ENCODE measurements around the gene TBRG4.

Gene TBRG4

GRCh38 chr7:45106820-45107219, 4.7 kb downstream of the TBRG4 start:
- Histone ChIP-seq H3K27ac (ENCODE audit: extremely low read depth, low read depth, low read length) (no peak overlapping the region), H3K9me3 (ENCODE audit: control insufficient read depth, insufficient read depth, low read depth, low read length) (no peaks in the 10 kb centered on the region), H3K36me3 (ENCODE audit: control insufficient read depth in 2 of 2, insufficient read depth in 1 of 2, low read length in 2 of 2) (peaks cover 10 to 76% of the 10 kb centered on the region in 2 experiments), H3K4me3 (ENCODE audit: low read depth, low read length) (no peak overlapping the region), H3K4me1 (ENCODE audit: control insufficient read depth, insufficient read depth, low read length) (no peaks in the 10 kb centered on the region)
- TF ChIP-seq KLF8 (tag by site-specific recombination; IDR thresholded peaks at IDR 0.05) (no peak), HOXC10 (CRISPR knock-in tag; IDR thresholded peaks at IDR 0.05) (no peak), ZNF658 (tag by site-specific recombination; IDR thresholded peaks at IDR 0.05) (no peak), YY1 (tag by site-specific recombination; IDR thresholded peaks at IDR 0.05) (no peak), MZF1 (tag by site-specific recombination; IDR thresholded peaks at IDR 0.05; ENCODE audit: borderline replicate concordance) (no peak), ZNF362 (tag by site-specific recombination; IDR thresholded peaks at IDR 0.05) (no peak), PRDM6 (tag by site-specific recombination; IDR thresholded peaks at IDR 0.05) (no peak), ZNF623 (tag by site-specific recombination; IDR thresholded peaks at IDR 0.05) (no peak), ZBTB20 (tag by site-specific recombination; IDR thresholded peaks at IDR 0.05) (no peak), WT1 (tag by site-specific recombination; IDR thresholded peaks at IDR 0.05) (no peak), ATF2 (tag by site-specific recombination; IDR thresholded peaks at IDR 0.05; ENCODE audit: low read depth) (no peak), ZNF610 (tag by site-specific recombination; IDR thresholded peaks at IDR 0.05; ENCODE audit: borderline replicate concordance) (no peak), ZNF214 (tag by site-specific recombination; IDR thresholded peaks at IDR 0.05; ENCODE audit: borderline replicate concordance) (no peak), EGR2 (tag by site-specific recombination; IDR thresholded peaks at IDR 0.05; ENCODE audit: low read depth) (no peak), ZNF473 (tag by site-specific recombination; IDR thresholded peaks at IDR 0.05) (no peak), ZNF560 (tag by site-specific recombination; IDR thresholded peaks at IDR 0.05; ENCODE audit: borderline replicate concordance) (no peak)
- TF ChIP-seq, protein P1, sequence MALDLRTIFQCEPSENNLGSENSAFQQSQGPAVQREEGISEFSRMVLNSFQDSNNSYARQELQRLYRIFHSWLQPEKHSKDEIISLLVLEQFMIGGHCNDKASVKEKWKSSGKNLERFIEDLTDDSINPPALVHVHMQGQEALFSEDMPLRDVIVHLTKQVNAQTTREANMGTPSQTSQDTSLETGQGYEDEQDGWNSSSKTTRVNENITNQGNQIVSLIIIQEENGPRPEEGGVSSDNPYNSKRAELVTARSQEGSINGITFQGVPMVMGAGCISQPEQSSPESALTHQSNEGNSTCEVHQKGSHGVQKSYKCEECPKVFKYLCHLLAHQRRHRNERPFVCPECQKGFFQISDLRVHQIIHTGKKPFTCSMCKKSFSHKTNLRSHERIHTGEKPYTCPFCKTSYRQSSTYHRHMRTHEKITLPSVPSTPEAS (tag by site-specific recombination; IDR thresholded peaks at IDR 0.05) = no peak
- TF ChIP-seq, protein P2, sequence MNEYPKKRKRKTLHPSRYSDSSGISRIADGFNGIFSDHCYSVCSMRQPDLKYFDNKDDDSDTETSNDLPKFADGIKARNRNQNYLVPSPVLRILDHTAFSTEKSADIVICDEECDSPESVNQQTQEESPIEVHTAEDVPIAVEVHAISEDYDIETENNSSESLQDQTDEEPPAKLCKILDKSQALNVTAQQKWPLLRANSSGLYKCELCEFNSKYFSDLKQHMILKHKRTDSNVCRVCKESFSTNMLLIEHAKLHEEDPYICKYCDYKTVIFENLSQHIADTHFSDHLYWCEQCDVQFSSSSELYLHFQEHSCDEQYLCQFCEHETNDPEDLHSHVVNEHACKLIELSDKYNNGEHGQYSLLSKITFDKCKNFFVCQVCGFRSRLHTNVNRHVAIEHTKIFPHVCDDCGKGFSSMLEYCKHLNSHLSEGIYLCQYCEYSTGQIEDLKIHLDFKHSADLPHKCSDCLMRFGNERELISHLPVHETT (tag by site-specific recombination; IDR thresholded peaks at IDR 0.05) = no peak
- ChIA-PET POLR2A (no interaction called here), CTCF (no interaction called here)

- 0 out of 2 replicates have a peak, but pooled peaks have one; percentile 17 for TF ChIP-seq ZNF664 (tag by site-specific recombination; IDR thresholded peaks at IDR 0.05)
- TF ChIP-seq ZNF140 (tag by site-specific recombination; IDR thresholded peaks at IDR 0.05) = no peak
- Histone ChIP-seq H3K36me3 (ENCODE audit: control insufficient read depth in 2 of 2, insufficient read depth in 1 of 2, low read length in 2 of 2) (peaks cover 10 to 88% of the 10 kb centered on the region in 2 experiments), H3K4me3 (ENCODE audit: low read depth, low read length) (no peak overlapping the region), H3K27ac (ENCODE audit: extremely low read depth, low read depth, low read length) (no peak overlapping the region), H3K4me1 (ENCODE audit: control insufficient read depth, insufficient read depth, low read length) (no peaks in the 10 kb centered on the region), H3K9me3 (ENCODE audit: control insufficient read depth, insufficient read depth, low read depth, low read length) (no peaks in the 10 kb centered on the region)
- POLR2A ChIA-PET = no interaction called here
- CTCF ChIA-PET = interaction anchor here (0.6 to 1.2 kb wide), 2 partner anchors 13 to 30 kb away, joined by 3 read pairs; no protein-coding TSS in a partner anchor
Observed at GRCh38 chr7:45105588-45106188, 5.8 kb downstream of the TBRG4 start.

All from HEK293 (cell line).